SK-N-SH (cell line): ENCODE results near the gene SLC8A1.

Source experiments
- CTCF ChIP-seq: fragments of 200-600 bp; sonication (generic); IDR thresholded peaks from 2 replicates; pipeline ENCODE4 v1.6.1; 2017; ENCODE audit warnings: antibody characterized with exemption, mild to moderate bottlenecking, moderate library complexity
- EP300 ChIP-seq, 2 experiments: IDR thresholded peaks; 2 replicates each; pipeline versions ENCODE4 v1.4.0 to v1.6.1; 2012; ENCODE audit warnings: borderline replicate concordance in 1 of 2, low read depth in 1 of 2, low read length in 1 of 2
- EZH2phosphoT487 ChIP-seq: fragments of 200-600 bp; sonication (generic); IDR thresholded peaks from 2 replicates; pipeline ENCODE4 v1.6.1; 2017; ENCODE audit warnings: low read depth, mixed run types, mild to moderate bottlenecking, antibody characterized with exemption, moderate library complexity, borderline replicate concordance
- GATA2 ChIP-seq: sonication (generic); formaldehyde crosslinking; IDR thresholded peaks from 2 replicates; pipeline ENCODE4 v1.5.0; 2020; ENCODE audit warnings: mild to moderate bottlenecking, missing genetic modification reagents
- RAD21 ChIP-seq: IDR thresholded peaks from 2 replicates; pipeline ENCODE4 v1.6.1; 2012; ENCODE audit warnings: mild to moderate bottlenecking, low read length
- RFX5 ChIP-seq: IDR thresholded peaks from 2 replicates; pipeline ENCODE4 v1.6.1; 2012; ENCODE audit warnings: mild to moderate bottlenecking, improper control_type of control experiment, low read length
- RXRA ChIP-seq: IDR thresholded peaks from 2 replicates; pipeline ENCODE4 v1.4.0; 2012; ENCODE audit warnings: low read depth, mild to moderate bottlenecking, borderline replicate concordance
- SIN3A ChIP-seq: IDR thresholded peaks from 2 replicates; pipeline ENCODE4 v1.6.1; 2012; ENCODE audit warnings: low read depth, mild to moderate bottlenecking, low read length, moderate library complexity, borderline replicate concordance
- TEAD4 ChIP-seq: IDR thresholded peaks from 2 replicates; pipeline ENCODE4 v1.4.0; 2012; ENCODE audit warnings: mild to moderate bottlenecking, borderline replicate concordance; ENCODE audit not compliant: insufficient read depth
- YY1 ChIP-seq: IDR thresholded peaks from 2 replicates; pipeline ENCODE4 v1.4.0; 2012; ENCODE audit warnings: low read depth, mild to moderate bottlenecking

DNA sequence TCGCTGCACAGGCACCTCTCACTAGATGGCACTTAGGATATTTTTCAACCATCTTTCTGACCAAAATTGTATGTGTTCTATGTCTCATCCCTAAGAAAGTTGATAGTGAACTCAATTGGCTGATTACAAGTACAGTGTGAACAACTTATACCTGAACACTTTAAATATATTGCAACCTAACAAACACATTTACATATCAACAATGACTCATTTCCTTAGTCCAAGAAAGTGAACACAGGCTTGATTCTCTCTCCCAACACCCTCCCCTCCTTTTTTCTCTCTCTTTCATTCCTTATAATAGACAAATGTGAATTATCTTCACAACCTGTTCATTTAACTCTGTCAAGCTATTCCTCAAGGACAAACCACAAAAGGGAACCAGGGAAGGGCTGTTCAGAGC is 192.0 kb downstream of the SLC8A1 start:
- TF ChIP-seq YY1 (no peak), RAD21 (no peak), SIN3A (no peak), CTCF (no peak), GATA2 (CRISPR knock-in tag) (no peak), RFX5 (no peak), RXRA (no peak), EZH2phosphoT487 (no peak), EP300 (IDR thresholded peaks at IDR 0.05; ENCODE audit: borderline replicate concordance in 1 of 2, low read depth in 1 of 2, low read length in 1 of 2) (no peak), TEAD4 (no peak)
